ENCODE data around the gene SMOC2.

- TF ChIP-seq, protein P1, sequence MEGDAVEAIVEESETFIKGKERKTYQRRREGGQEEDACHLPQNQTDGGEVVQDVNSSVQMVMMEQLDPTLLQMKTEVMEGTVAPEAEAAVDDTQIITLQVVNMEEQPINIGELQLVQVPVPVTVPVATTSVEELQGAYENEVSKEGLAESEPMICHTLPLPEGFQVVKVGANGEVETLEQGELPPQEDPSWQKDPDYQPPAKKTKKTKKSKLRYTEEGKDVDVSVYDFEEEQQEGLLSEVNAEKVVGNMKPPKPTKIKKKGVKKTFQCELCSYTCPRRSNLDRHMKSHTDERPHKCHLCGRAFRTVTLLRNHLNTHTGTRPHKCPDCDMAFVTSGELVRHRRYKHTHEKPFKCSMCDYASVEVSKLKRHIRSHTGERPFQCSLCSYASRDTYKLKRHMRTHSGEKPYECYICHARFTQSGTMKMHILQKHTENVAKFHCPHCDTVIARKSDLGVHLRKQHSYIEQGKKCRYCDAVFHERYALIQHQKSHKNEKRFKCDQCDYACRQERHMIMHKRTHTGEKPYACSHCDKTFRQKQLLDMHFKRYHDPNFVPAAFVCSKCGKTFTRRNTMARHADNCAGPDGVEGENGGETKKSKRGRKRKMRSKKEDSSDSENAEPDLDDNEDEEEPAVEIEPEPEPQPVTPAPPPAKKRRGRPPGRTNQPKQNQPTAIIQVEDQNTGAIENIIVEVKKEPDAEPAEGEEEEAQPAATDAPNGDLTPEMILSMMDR (conservative IDR thresholded peaks at IDR 0.05; ENCODE audit: low read depth, low read length) = no peak
- no peak for TF ChIP-seq CEBPB (IDR thresholded peaks at IDR 0.05; ENCODE audit: low read depth, low read length)
- no peak for TF ChIP-seq BHLHE40 (IDR thresholded peaks at IDR 0.05; ENCODE audit: low read depth, low read length)
- no peak for TF ChIP-seq USF2 (IDR thresholded peaks at IDR 0.05; ENCODE audit: low read depth, low read length)
- TF ChIP-seq CHD1 (IDR thresholded peaks at IDR 0.05; ENCODE audit: low read depth, low read length) = no peak
- TF ChIP-seq POLR2A (IDR thresholded peaks at IDR 0.05; ENCODE audit: low read depth, low read length) = no peak
- no peak for TF ChIP-seq RFX5 (IDR thresholded peaks at IDR 0.05; ENCODE audit: low read depth, low read length)
- no peak for TF ChIP-seq RCOR1 (IDR thresholded peaks at IDR 0.05; ENCODE audit: insufficient replicate concordance, low read length)
- TF ChIP-seq FOS (IDR thresholded peaks at IDR 0.05; ENCODE audit: low read depth, low read length) = no peak
- TF ChIP-seq RAD21 (IDR thresholded peaks at IDR 0.05; ENCODE audit: low read length) = no peak
- TF ChIP-seq MXI1 (IDR thresholded peaks at IDR 0.05; ENCODE audit: borderline replicate concordance, low read depth, low read length) = no peak
- TF ChIP-seq MAZ (IDR thresholded peaks at IDR 0.05; ENCODE audit: borderline replicate concordance, low read depth, low read length) = no peak
- no peak for TF ChIP-seq ELK1 (IDR thresholded peaks at IDR 0.05; ENCODE audit: borderline replicate concordance, low read depth, low read length)
- no peak for TF ChIP-seq NFE2L2 (IDR thresholded peaks at IDR 0.05; ENCODE audit: low read depth, low read length)
Observed at GRCh38 chr6:168575346-168576098, 134.5 kb downstream of the SMOC2 start.

Data from IMR-90 (cell line).